ENCODE measurements around the gene KRTAP10-8.
"Not testable (repeated sequence)": the region's sequence is repeated elsewhere in the genome, so short reads cannot be mapped to it uniquely, and the experiment has no call there.

Gene KRTAP10-8

GRCh38 chr21:44579833-44580144, 32.1 kb upstream of the KRTAP10-8 start:
- DNase-seq, result no peak

GRCh38 chr21:44580231-44580821, 31.6 kb upstream of the KRTAP10-8 start, which contains the start of gene KRTAP10-5:
Gene KRTAP10-5 (minus strand): TSS chr21:44580604. CDS start chr21:44580578, 26 bp downstream.
- DNase-seq, result not testable (repeated sequence)

GRCh38 chr21:44581158-44581557, 30.7 kb upstream of the KRTAP10-8 start:
- DNase-seq, result no peak

- no peak for DNase-seq
Observed at GRCh38 chr21:44582055-44582454, 29.8 kb upstream of the KRTAP10-8 start.

GRCh38 chr21:44583089-44583799, 28.6 kb upstream of the KRTAP10-8 start:
- no peak for DNase-seq

- peak; percentile 41 for DNase-seq
Observed at GRCh38 chr21:44583800-44584147, 28.1 kb upstream of the KRTAP10-8 start.

GRCh38 chr21:44585892-44586291, 26.0 kb upstream of the KRTAP10-8 start:
- DNase-seq, result no peak

GRCh38 chr21:44589094-44589493, 22.8 kb upstream of the KRTAP10-8 start:
- DNase-seq, result no peak

GRCh38 chr21:44589586-44590305, 22.1 kb upstream of the KRTAP10-8 start:
- DNase-seq, result no peak

- no peak for DNase-seq
Observed at GRCh38 chr21:44590311-44590721, 21.6 kb upstream of the KRTAP10-8 start.

GRCh38 chr21:44590897-44591800, 20.7 kb upstream of the KRTAP10-8 start:
- not testable (repeated sequence) for DNase-seq

GRCh38 chr21:44591801-44592130, 20.1 kb upstream of the KRTAP10-8 start:
- not testable (repeated sequence) for DNase-seq

- DNase-seq, result no peak
Observed at GRCh38 chr21:44592446-44593311, 19.2 kb upstream of the KRTAP10-8 start, which contains the start of gene KRTAP10-6. Gene KRTAP10-6 (minus strand): TSS chr21:44592505. CDS start chr21:44592484, 21 bp downstream.

- no peak for DNase-seq
Observed at GRCh38 chr21:44593598-44594405, 18.1 kb upstream of the KRTAP10-8 start.

GRCh38 chr21:44594406-44594916, 17.4 kb upstream of the KRTAP10-8 start:
- no peak for DNase-seq

- no peak for DNase-seq
Observed at GRCh38 chr21:44595524-44595923, 16.4 kb upstream of the KRTAP10-8 start.

- no peak for DNase-seq
Observed at GRCh38 chr21:44596068-44596725, 15.7 kb upstream of the KRTAP10-8 start.

GRCh38 chr21:44598061-44598460, 13.8 kb upstream of the KRTAP10-8 start:
- DNase-seq, result no peak

GRCh38 chr21:44599264-44600029, 12.4 kb upstream of the KRTAP10-8 start:
- no peak for DNase-seq

Data from CD4-positive, alpha-beta T cell treated with Interleukin-6 for 4 hours (primary cell).